SU-DHL-6 (cell line): ENCODE results near the gene NR1I3.
"Not testable (repeated sequence)": the region's sequence is repeated elsewhere in the genome, so short reads cannot be mapped to it uniquely, and the experiment has no call there.

ENCODE experiments used
- CTCF ChIP-seq: fragments of 200-600 bp; sonication (generic); IDR thresholded peaks from one replicate; pipeline ENCODE4 v1.5.1; 2017; ENCODE audit warnings: antibody characterized with exemption, mild to moderate bottlenecking, low read length, moderate library complexity; ENCODE audit not compliant: insufficient read depth, poor library complexity, severe bottlenecking
- EZH2phosphoT487 ChIP-seq: fragments of 200-600 bp; sonication (generic), shearing (Covaris generic); conservative IDR thresholded peaks from 2 replicates; pipeline ENCODE4 v1.6.1; 2018; ENCODE audit warnings: mild to moderate bottlenecking, antibody characterized with exemption, low read length, moderate library complexity, mixed read lengths

- TF ChIP-seq CTCF, EZH2phosphoT487: not testable (repeated sequence)
Observed at GRCh38 chr1:161255302-161255701, 17.3 kb upstream of the NR1I3 start.
